Lung (tissue), 12 donors: ENCODE data around the gene DCAF10. TPM values are rescaled to one million over a fixed set of nuclear protein-coding genes. Genes with fewer than 3 reads are reported as not detected.

Experiments
- ATAC-seq: fragments of 200-7000 bp; cut with Tn5 transposase; one replicate; pipeline ENCODE4 v1.9.1; 2020; ENCODE audit warnings: moderate number of reproducible peaks; ENCODE audit not compliant: insufficient read depth, low FRiP score
- DNase-seq, 3 donors: peaks; one replicate each; pipeline ENCODE4 v3.0.0-alpha.2; 2013 to 2017
- H3K27ac ChIP-seq, 2 donors: one replicate each; pipeline ENCODE4 v1.5.1; 2013; ENCODE audit warnings: mild to moderate bottlenecking in 2 of 2, moderate library complexity in 2 of 2, control low read depth in 1 of 2, inconsistent platforms in 1 of 2, low read depth in 1 of 2, low read length in 1 of 2
- H3K27me3 ChIP-seq, 3 donors: one replicate each; pipeline ENCODE4 v1.5.1; 2013; ENCODE audit warnings: low read length in 2 of 3; ENCODE audit not compliant: control insufficient read depth in 3 of 3, insufficient read depth in 3 of 3
- H3K36me3 ChIP-seq, 4 donors: one replicate each; pipeline ENCODE4 v1.5.1; 2013; ENCODE audit warnings: low read length in 4 of 4, mild to moderate bottlenecking in 1 of 4, moderate library complexity in 1 of 4; ENCODE audit not compliant: control insufficient read depth in 4 of 4, insufficient read depth in 4 of 4
- H3K4me1 ChIP-seq, 5 donors: one replicate each; pipeline ENCODE4 v1.5.1; 2013; ENCODE audit warnings: low read length in 5 of 5, mild to moderate bottlenecking in 2 of 5, moderate library complexity in 1 of 5; ENCODE audit not compliant: control insufficient read depth in 5 of 5, insufficient read depth in 5 of 5
- H3K4me3 ChIP-seq: one replicate; pipeline ENCODE4 v1.5.1; 2013; ENCODE audit warnings: mild to moderate bottlenecking, control low read depth, moderate library complexity
- H3K9ac ChIP-seq, 2 donors: one replicate each; pipeline ENCODE4 v1.5.1; 2013; ENCODE audit warnings: low read length in 2 of 2, control low read depth in 1 of 2; ENCODE audit not compliant: insufficient read depth in 1 of 2
- H3K9me3 ChIP-seq, 4 donors: one replicate each; pipeline ENCODE4 v1.5.1; 2013; ENCODE audit warnings: low read length in 3 of 4, mild to moderate bottlenecking in 1 of 4, moderate library complexity in 1 of 4; ENCODE audit not compliant: control insufficient read depth in 4 of 4, insufficient read depth in 3 of 4
- WGBS, 2 donors: extraction: QIAGEN DNeasy Blood & Tissue Kit; methylation state at CpG; one replicate each; pipeline ENCODE4 v1.1.7; 2013; 5-methylcytosine and 5-hydroxymethylcytosine counted together
- polyA plus RNA-seq, 2 donors: library from polyadenylated mRNA; stranded (reverse); fragments of 200-250 nt; gene quantifications; one replicate each; pipeline ENCODE4 v1.2.1, GENCODE V29; 2013
- total RNA-seq, 2 donors: library from RNA; depleted of rRNA in 1 of 2; stranded (reverse); fragments of >200 nt in 1 of 2; gene quantifications; one replicate each; pipeline ENCODE4 v1.2.1, GENCODE V29; 2014 to 2021
- TF ChIP-seq, protein P1 (sequence below): IDR thresholded peaks from 2 replicates; pipeline ENCODE4 v1.5.1; 2012; ENCODE audit warnings: mild to moderate bottlenecking; ENCODE audit errors: control extremely low read depth, extremely low read depth
- donor health status: control.
- donor health status: control.
- donor health status: Bipolar disorder and iron deficiency.
- donor health status: healthy.
- donor health status: DM: yes; HTN: yes; CAD: no.

DCAF10 gene
- total and polyA plus RNA-seq, 4 donors, result 5.8 to 35.5 (median 13.8) TPM

DNA sequence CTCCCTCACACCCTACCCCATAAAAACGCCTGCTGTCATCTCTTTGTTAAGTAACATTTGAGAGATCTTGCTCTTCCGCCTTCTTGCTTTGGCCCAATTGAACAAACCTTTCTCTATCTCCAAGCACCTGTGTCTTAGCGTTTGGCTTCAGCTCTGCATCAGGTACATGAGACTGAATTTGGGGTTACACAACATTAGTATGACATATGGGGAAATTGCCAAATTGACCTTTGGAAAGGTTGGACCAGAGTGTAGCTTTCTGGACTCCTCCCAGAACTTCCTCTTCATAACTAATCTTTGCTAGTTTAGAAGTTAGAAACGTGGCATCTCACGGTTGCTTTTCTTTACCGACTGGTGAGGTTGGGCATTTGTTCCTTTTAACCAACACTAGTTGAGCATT, 12.3 kb upstream of the DCAF10 start:
- peaks cover 5 to 8% (median 5%) of the 10 kb centered on the region in 5 donors for H3K4me1 ChIP-seq
- peaks cover 0 to 3% (median 0%) of the 10 kb centered on the region in 4 donors for H3K9me3 ChIP-seq
- DNase-seq, result no peak
- WGBS, 2 donors, result 36 to 73% methylated on average over 6 of the region's 6 CpGs
- ATAC-seq, result no peak
- TF ChIP-seq, protein P1, sequence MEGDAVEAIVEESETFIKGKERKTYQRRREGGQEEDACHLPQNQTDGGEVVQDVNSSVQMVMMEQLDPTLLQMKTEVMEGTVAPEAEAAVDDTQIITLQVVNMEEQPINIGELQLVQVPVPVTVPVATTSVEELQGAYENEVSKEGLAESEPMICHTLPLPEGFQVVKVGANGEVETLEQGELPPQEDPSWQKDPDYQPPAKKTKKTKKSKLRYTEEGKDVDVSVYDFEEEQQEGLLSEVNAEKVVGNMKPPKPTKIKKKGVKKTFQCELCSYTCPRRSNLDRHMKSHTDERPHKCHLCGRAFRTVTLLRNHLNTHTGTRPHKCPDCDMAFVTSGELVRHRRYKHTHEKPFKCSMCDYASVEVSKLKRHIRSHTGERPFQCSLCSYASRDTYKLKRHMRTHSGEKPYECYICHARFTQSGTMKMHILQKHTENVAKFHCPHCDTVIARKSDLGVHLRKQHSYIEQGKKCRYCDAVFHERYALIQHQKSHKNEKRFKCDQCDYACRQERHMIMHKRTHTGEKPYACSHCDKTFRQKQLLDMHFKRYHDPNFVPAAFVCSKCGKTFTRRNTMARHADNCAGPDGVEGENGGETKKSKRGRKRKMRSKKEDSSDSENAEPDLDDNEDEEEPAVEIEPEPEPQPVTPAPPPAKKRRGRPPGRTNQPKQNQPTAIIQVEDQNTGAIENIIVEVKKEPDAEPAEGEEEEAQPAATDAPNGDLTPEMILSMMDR, result no peak
- no peak overlapping the region for H3K4me3 ChIP-seq
- H3K27me3 ChIP-seq, result peaks cover 0 to 9% (median 0%) of the 10 kb centered on the region in 3 donors
- no peak overlapping the region for H3K27ac ChIP-seq
- peaks cover 1 to 9% (median 6%) of the 10 kb centered on the region in 4 donors for H3K36me3 ChIP-seq
- no peak overlapping the region for H3K9ac ChIP-seq

DNA sequence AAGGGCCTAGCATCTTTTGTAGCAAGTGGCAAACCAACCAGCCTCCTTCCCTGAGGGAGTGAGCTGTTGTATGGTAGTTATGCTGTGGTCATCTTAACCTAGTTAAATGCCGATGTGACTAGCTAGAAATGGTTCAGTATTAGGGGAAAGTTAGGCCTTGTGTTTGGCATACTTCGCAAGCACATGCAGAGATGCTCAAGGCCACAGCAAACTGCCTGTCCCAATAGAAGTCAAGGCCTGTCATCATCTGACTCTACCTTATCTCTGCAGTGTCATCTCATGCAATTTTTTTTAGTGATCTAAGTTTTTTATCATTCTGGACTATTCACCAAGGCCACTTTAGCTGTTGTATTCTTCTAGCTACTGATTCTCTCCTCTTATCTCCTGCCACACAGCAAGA, 10.5 kb upstream of the DCAF10 start:
- DNase-seq (no peak), ATAC-seq (no peak)
- peaks cover 0 to 3% (median 0%) of the 10 kb centered on the region in 5 donors for H3K4me1 ChIP-seq
- H3K9me3 ChIP-seq, result peaks cover 0 to 3% (median 0%) of the 10 kb centered on the region in 4 donors
- H3K27ac ChIP-seq, result peak overlapping the region in 1 of 2 donors; percentile 1
- H3K4me3 ChIP-seq, result no peak overlapping the region
- WGBS, 2 donors, result 94 to 96% methylated on average over 2 of the region's 2 CpGs
- H3K36me3 ChIP-seq, result peaks cover 0 to 3% (median 1%) of the 10 kb centered on the region in 4 donors
- TF ChIP-seq, protein P1, result no peak
- H3K27me3 ChIP-seq, result peaks cover 0 to 9% (median 0%) of the 10 kb centered on the region in 3 donors
- H3K9ac ChIP-seq, result no peak overlapping the region

GRCh38 chr9:37792122-37792521, 8.5 kb upstream of the DCAF10 start:
- DNase-seq (no peak), ATAC-seq (no peak)
- H3K9ac ChIP-seq, result no peak overlapping the region
- no peak overlapping the region for H3K4me3 ChIP-seq
- whole genome bisulfite sequencing, 2 donors, result 89 to 94% methylated on average over 5 of the region's 5 CpGs
- TF ChIP-seq, protein P1, result no peak
- H3K4me1 ChIP-seq, result no peaks in the 10 kb centered on the region
- H3K27me3 ChIP-seq, result peaks cover 0 to 2% (median 0%) of the 10 kb centered on the region in 3 donors
- H3K36me3 ChIP-seq, result peaks cover 0 to 3% (median 1%) of the 10 kb centered on the region in 4 donors
- H3K27ac ChIP-seq, result no peak overlapping the region
- peaks cover 0 to 3% (median 0%) of the 10 kb centered on the region in 4 donors for H3K9me3 ChIP-seq

DNA sequence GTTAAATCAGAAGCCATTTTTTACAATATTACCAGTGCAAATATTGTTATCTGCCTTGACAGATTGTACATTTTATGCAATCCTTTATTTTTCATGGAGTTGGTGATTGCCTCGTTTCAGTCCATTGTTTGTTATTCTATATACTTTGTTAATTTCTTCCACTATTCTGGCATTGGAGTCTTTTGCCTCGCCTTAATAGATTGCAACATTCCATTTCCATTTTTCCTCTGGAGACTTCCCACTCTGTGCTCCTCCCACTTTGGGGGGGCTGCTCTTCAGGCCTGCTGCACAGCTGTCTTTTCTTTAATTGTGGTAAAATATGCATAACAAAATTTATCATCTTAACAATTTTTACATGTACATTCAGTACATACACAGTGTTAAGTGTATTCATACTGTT, 4.4 kb upstream of the DCAF10 start:
- TF ChIP-seq, protein P1, result no peak
- no peak overlapping the region for H3K27ac ChIP-seq
- DNase-seq (no peak), ATAC-seq (no peak)
- H3K4me3 ChIP-seq, result no peak overlapping the region
- H3K9me3 ChIP-seq, result no peaks in the 10 kb centered on the region
- no peak overlapping the region for H3K9ac ChIP-seq
- peaks cover 0 to 4% (median 0%) of the 10 kb centered on the region in 5 donors for H3K4me1 ChIP-seq
- H3K27me3 ChIP-seq, result no peaks in the 10 kb centered on the region
- H3K36me3 ChIP-seq, result peaks cover 0 to 2% (median 0%) of the 10 kb centered on the region in 4 donors
- 37 to 63% methylated on average over 2 of the region's 2 CpGs for WGBS, 2 donors
